SK-MEL-5 (cell line): ENCODE data around the gene FAAP20. TPM values are rescaled to one million over a fixed set of nuclear protein-coding genes. Genes with fewer than 3 reads are reported as not detected.
"Not testable (repeated sequence)": the region's sequence is repeated elsewhere in the genome, so short reads cannot be mapped to it uniquely, and the experiment has no call there.

Experiments
- DNase-seq: peaks from one replicate; pipeline ENCODE4 v3.0.0-alpha.2; 2016; ENCODE audit warnings: low read depth, low spot score
- in situ Hi-C: cut with HindIII; loops from 2 replicates; pipeline ENCODE4 v1.10.0; 2016; ENCODE audit warnings: low sequenced_read_pairs, high pct_unique_total_duplicates, low pct_unique_long_range_greater_than_20kb
- total RNA-seq: library from RNA; depleted of rRNA; stranded (reverse); fragments of >200 nt; shearing (Covaris generic); gene quantifications from 2 replicates; pipeline ENCODE4 v1.2.3, GENCODE V29; 2014

The FAAP20 gene
- total RNA-seq, 1 experiment from 2014 or later = 33.0 TPM

DNA sequence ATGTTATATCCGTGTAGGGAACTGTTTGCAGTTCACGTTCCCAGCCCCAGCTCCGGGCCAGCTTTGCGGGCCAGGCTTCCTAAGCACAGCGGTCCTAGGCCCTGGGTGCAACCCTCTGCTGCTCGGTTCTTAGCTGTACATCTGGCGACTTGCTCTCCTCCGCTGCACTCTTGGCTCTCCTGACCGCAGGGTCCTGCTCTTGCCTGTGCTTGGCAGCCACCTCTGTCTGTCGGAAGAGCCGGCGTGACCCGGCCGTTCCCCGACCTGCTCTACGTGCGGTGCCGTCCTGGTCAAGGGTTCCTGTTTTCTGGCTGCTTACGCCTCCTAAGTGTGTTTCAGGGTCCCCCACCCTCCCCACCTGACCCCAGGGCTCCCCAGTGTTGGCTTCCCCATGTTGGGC is 36.7 kb downstream of the FAAP20 start:
- no peak for DNase-seq
- in situ Hi-C loops = no loop called here

DNA sequence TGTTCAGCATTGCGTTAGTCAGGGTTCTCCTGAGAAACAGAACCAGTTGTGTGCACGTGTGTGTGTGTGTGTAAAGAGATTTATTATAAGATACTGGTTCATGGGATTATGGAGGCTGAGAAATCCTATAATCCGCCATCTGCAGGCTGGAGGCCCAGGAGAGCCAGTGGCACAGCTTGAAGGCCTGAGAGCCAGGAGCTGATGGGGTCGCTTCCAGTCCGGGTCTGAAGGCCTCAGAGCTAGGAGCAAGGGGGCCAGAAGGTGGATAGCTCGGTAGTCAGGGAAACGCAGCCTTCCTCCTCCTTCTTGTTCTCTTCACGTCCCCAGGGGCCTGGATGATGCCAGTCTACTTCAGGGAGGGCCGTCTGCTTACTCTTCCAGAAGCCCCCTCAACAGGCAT is 37.7 kb downstream of the FAAP20 start:
- DNase-seq = no peak
- in situ Hi-C loops = no loop called here

GRCh38 chr1:2155788-2156187 is 38.8 kb downstream of the FAAP20 start:
- DNase-seq = no peak
- in situ Hi-C loops = no loop called here

- no peak for DNase-seq
- in situ Hi-C loops = no loop called here
These were observed 39.4 kb downstream of the FAAP20 start for GRCh38 chr1:2155147-2155598.

DNA sequence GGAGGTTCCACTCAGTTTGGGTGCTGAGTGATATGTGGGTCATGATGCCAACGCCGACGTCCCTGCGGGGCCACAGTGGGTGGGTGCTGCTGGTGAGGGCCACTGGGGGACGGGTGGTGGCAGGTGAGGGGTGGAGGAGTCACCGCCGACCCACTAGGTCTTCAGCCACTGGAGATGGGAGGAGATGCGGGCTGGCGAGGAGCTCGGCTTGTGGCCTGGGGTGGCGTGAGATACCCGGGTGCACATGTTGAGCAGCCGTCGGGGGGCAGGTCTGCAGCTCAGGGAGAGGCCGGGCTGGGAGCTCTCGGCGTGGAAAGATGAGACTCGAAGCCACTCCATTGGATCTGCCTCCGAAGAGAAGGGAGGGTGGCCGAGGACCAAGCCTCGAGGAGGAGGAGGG is 40.5 kb downstream of the FAAP20 start:
- no peak for DNase-seq
- in situ Hi-C loops = no loop called here

DNA sequence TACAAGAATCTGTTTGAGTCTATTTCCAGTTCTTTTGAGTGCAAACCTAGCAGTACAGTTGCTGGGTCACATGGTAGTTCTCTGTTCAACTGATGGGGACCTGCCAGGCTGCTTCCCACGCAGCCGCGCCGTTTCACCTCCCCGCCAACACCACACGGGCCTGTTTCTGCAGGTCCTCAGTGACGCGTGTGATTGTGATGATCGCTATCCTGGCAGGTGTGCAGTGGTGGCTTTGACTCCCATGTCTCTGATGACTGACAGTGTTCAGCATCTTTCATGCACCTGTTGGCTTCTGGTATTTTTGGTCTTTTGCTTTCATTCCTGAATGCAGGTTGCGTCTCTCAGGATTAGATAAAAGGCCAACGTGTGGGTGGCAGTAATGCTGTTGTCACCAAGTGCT is 41.6 kb downstream of the FAAP20 start:
- in situ Hi-C loops = no loop called here
- DNase-seq = no peak

GRCh38 chr1:2151911-2152310 is 42.7 kb downstream of the FAAP20 start:
- no peak for DNase-seq
- in situ Hi-C loops = no loop called here

DNA sequence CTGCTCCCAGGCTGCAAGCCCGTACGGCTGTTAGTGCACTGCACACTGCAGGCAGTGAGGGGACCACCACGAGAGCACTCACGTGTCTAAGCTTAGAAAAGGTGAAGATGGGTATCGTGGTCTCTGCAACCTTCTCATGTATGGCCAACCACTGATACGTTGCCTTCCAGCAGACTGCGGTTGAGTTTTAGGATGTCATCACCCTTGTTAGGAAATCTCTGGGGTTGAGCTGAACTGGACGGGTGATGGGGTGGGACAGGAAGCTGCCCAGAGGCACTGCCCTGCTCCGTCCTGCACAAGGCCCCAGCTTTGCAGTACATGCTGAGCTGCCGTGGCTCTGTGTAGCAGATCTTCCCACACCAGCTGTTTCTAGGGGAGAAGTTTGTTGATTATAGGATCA is 43.3 kb downstream of the FAAP20 start:
- no peak for DNase-seq
- in situ Hi-C loops = no loop called here

DNA sequence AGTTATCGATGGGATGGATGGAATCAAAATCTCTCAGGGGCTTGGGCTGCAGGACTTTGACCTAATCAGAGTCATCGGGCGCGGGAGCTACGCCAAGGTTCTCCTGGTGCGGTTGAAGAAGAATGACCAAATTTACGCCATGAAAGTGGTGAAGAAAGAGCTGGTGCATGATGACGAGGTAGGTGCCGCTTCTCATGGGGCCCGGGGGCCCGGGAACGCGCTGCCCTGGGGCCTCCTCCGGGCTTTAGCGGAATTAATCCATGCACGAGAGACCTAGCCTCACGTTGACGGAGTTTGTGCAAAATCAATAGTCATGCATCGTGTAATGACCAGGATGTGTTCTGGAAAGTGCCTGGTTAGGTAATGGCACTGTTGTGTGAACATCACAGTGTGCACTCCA is 43.8 kb downstream of the FAAP20 start:
- in situ Hi-C loops = no loop called here
- no peak for DNase-seq

DNA sequence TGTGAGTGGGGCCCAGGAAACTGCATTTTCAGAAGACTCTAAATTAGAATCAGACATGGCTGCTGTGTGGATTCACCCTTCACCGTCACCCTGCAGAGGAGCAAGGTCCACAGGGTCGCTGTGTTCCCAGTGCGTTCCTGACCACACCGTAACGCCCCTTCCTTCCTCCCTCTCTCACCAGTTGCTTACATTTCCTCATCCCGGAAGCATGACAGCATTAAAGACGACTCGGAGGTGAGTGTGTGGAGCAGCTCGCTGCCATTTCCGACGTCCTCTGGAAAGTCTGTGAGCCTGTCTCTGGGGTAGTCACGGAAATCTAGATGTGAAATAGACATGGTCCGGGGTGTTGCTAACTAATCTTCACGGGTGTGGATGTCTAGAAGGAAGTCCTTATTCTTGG is 45.9 kb downstream of the FAAP20 start:
- no peak for DNase-seq
- in situ Hi-C loops = no loop called here

- in situ Hi-C loops, DNase-seq: not testable (repeated sequence)
These were observed 46.7 kb downstream of the FAAP20 start for GRCh38 chr1:2147869-2148268.

GRCh38 chr1:2146836-2147517 is 47.6 kb downstream of the FAAP20 start:
- in situ Hi-C loops = no loop called here
- no peak for DNase-seq

DNA sequence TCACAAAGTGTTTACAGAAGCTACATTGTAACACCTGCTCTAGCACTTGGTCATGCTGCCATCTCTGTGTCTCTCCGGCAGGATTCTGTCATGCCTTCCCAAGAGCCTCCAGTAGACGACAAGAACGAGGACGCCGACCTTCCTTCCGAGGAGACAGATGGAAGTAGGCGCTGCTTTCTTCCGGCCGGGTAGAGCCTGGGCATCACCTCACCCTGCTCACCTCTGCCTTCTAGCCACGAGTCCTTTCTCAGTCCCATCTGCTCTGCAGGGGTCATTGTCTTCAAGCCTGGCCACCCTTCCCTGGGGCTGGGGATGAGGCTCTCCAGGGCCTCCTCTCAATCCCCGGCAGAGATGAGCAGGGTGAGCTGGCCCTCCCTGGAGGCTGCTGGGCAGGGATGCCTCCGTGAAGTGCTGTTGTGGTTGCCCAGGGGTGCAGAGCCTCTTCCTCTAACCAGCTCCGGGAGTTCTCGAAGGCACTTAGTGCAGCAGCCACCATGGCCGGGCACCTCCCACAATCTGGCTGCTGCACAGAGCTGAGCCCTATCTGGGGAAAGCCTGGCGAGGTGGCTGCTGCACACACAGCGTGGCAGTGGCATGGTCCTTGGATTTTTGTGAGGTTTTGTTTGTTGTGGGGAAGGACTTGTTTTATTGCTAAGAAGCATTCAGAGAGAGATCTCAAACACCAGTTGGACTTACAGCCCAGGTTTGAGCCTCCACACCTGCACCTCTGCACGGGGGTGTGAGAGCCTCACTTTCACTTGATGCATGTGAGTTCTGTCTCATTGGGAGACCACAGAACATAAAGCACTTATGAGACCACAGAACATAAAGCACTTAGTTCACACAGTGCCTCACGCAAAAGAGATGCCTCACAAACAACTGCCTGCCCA is 48.4 kb downstream of the FAAP20 start:
- DNase-seq = no peak
- in situ Hi-C loops = no loop called here

DNA sequence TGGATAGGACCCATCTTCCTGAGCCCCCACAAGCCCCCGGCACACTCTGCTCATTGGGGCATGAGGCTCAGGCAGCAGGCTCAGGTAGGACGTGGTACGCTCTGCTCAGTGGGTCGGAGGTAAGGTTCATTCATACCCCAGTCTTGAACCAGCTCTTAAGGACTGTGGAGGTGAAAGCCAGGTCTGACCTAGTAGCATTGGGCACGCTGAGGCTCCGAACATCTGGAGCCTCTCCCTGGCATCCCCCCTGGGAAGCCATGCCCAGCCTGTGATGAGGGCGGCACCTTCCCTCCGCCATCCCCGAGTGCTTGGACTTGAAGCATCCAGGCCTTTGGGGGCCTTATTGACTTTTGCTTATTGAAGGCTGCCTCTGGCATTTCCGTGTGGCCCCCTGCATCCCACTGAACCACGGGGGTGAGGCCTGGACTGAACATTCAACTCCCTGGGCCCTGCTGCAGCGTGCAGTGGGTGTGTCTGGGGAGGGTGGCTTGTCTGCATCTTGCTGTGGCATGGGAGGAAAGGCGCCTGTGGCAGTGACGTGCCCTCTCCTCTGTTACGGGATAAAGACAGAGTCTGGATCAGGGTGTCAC is 50.0 kb downstream of the FAAP20 start:
- DNase-seq = no peak
- in situ Hi-C loops = no loop called here

- in situ Hi-C loops = no loop called here
- no peak for DNase-seq
These were observed 50.6 kb downstream of the FAAP20 start for GRCh38 chr1:2143814-2144500.

- DNase-seq = no peak
- in situ Hi-C loops = no loop called here
These were observed 53.5 kb downstream of the FAAP20 start for GRCh38 chr1:2141025-2141424.
